ENCODE data around the gene FBXO9. TPM values are rescaled to one million over a fixed set of nuclear protein-coding genes. Genes with fewer than 3 reads are reported as not detected.

The FBXO9 gene
- polyA plus RNA-seq, 1 experiment = 83.5 TPM

DNA sequence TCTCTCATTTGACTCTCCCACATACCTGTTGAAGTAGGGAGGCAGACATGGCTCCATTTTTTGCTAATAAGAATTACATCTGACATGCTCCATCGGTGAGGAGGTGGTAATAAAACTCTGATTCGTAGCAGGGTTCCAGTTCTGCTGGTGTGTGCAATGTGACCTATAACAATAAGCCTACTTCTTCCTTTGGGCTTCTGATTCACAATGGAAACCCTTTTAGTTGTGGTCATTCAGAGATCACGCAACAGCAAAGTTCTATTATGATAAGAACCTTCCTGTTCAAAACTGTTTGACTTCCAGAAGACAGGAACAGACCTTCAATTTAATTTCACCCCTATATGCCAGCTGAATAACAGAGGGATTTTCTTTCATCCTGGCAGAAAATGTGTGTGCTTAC is 38.7 kb upstream of the FBXO9 start:
- TF ChIP-seq, protein P1, sequence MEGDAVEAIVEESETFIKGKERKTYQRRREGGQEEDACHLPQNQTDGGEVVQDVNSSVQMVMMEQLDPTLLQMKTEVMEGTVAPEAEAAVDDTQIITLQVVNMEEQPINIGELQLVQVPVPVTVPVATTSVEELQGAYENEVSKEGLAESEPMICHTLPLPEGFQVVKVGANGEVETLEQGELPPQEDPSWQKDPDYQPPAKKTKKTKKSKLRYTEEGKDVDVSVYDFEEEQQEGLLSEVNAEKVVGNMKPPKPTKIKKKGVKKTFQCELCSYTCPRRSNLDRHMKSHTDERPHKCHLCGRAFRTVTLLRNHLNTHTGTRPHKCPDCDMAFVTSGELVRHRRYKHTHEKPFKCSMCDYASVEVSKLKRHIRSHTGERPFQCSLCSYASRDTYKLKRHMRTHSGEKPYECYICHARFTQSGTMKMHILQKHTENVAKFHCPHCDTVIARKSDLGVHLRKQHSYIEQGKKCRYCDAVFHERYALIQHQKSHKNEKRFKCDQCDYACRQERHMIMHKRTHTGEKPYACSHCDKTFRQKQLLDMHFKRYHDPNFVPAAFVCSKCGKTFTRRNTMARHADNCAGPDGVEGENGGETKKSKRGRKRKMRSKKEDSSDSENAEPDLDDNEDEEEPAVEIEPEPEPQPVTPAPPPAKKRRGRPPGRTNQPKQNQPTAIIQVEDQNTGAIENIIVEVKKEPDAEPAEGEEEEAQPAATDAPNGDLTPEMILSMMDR (IDR thresholded peaks at IDR 0.05; ENCODE audit: insufficient read depth, low read depth, low read length) = no peak
- Histone ChIP-seq H3K36me3 (ENCODE audit: control insufficient read depth, insufficient read depth, low read length) (peaks cover 2% of the 10 kb centered on the region), H3K27me3 (ENCODE audit: control insufficient read depth, insufficient read depth, low read length) (no peaks in the 10 kb centered on the region), H3K4me3 (ENCODE audit: low read depth, low read length) (no peak overlapping the region)
- CTCF ChIA-PET = interaction anchor here (0.8 kb wide), 1 partner anchor 30 kb away, joined by 3 read pairs; no protein-coding TSS in a partner anchor
- DNase-seq (ENCODE audit: low read depth) = no peak
- POLR2A ChIA-PET = no interaction called here

DNA sequence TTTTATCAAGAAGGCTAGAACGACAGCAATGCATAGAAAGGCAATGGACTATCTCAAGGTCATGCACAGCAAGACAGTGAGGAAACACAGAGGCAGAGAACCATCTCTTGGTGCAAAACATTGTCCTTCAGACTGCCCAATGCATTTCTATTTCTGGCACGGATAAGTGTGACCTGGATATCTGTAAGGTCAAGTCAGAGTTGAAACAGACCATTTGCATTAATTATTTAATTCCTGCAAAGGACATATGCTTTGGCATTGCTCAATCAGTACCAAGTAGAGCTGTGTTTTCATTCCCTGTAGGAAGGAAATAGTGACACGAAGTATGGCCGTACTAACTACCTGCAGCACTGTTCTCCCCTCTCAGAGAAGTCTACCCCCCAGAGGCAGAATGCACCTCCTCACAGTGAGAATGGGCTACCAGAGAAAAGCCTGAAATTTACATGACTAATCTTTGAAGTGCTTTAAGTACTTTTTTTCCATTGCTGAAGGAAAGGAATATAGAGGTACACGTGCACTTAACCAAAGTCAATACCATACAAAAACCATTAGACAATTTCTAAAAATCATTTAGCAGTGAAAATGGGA is 38.0 kb upstream of the FBXO9 start:
- peaks cover 2% of the 10 kb centered on the region for H3K36me3 ChIP-seq (ENCODE audit: control insufficient read depth, insufficient read depth, low read length)
- TF ChIP-seq, protein P1 (IDR thresholded peaks at IDR 0.05; ENCODE audit: insufficient read depth, low read depth, low read length) = no peak
- no peak overlapping the region for H3K4me3 ChIP-seq (ENCODE audit: low read depth, low read length)
- no peak for DNase-seq (ENCODE audit: low read depth)
- no peaks in the 10 kb centered on the region for H3K27me3 ChIP-seq (ENCODE audit: control insufficient read depth, insufficient read depth, low read length)
- POLR2A ChIA-PET = no interaction called here
- CTCF ChIA-PET = interaction anchor here (0.8 kb wide), 1 partner anchor 31 kb away, joined by 3 read pairs; no protein-coding TSS in a partner anchor

DNA sequence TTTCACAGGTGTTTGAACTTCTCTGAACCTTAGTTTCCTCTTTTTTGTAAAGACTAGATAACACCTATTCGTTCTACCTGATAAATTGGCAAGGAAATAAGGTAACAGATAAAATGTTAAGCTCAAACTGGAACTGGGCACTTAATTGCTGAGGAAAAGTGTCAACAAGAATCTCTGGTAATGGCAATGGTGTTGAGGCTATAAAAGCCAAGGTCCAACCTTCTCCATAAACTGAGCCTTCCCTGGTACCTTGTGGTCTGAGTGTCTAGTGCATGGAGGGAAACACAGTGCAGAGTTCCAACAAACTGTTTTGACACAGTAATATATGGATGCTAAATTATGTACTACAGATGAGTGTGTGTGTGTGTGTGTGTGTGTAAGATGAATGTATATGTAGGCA is 36.7 kb upstream of the FBXO9 start:
- Histone ChIP-seq H3K36me3 (ENCODE audit: control insufficient read depth, insufficient read depth, low read length) (peaks cover 2% of the 10 kb centered on the region), H3K27me3 (ENCODE audit: control insufficient read depth, insufficient read depth, low read length) (no peaks in the 10 kb centered on the region), H3K4me3 (ENCODE audit: low read depth, low read length) (no peak overlapping the region)
- DNase-seq (ENCODE audit: low read depth) = no peak
- ChIA-PET CTCF (interaction anchor here (1.4 to 3.8 kb wide), 2 partner anchors 14 to 33 kb away, joined by 4 to 12 read pairs; partner anchors contain the start of gene GSTA4), POLR2A (no interaction called here)
- TF ChIP-seq, protein P1 (IDR thresholded peaks at IDR 0.05; ENCODE audit: insufficient read depth, low read depth, low read length) = no peak

DNA sequence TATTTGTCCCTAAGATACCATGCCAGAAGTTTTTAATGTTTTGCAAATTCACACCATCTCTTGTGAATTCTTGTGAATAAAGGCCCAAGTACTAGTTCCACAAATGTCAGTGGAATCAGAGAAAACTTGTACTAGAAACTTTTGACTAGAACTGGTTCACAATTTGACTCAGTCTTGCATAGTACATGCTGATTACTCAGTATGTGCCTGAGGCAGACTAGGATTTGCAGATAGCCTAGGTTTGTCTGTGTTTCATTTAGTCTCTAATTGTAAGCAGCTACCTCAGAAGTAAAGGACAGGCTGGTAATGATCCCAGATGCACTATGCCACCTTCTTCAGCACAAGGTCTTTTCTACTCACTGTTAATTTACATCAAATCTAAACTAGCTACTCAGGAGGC is 35.9 kb upstream of the FBXO9 start:
- H3K27me3 ChIP-seq (ENCODE audit: control insufficient read depth, insufficient read depth, low read length) = no peaks in the 10 kb centered on the region
- TF ChIP-seq, protein P1 (IDR thresholded peaks at IDR 0.05; ENCODE audit: insufficient read depth, low read depth, low read length) = no peak
- peaks cover 2% of the 10 kb centered on the region for H3K36me3 ChIP-seq (ENCODE audit: control insufficient read depth, insufficient read depth, low read length)
- H3K4me3 ChIP-seq (ENCODE audit: low read depth, low read length) = no peak overlapping the region
- ChIA-PET CTCF (interaction anchor here (0.6 to 3.8 kb wide), 4 partner anchors 10 to 147 kb away, joined by 3 to 12 read pairs (median 4); partner anchors contain the start of gene GSTA4), POLR2A (no interaction called here)
- no peak for DNase-seq (ENCODE audit: low read depth)

DNA sequence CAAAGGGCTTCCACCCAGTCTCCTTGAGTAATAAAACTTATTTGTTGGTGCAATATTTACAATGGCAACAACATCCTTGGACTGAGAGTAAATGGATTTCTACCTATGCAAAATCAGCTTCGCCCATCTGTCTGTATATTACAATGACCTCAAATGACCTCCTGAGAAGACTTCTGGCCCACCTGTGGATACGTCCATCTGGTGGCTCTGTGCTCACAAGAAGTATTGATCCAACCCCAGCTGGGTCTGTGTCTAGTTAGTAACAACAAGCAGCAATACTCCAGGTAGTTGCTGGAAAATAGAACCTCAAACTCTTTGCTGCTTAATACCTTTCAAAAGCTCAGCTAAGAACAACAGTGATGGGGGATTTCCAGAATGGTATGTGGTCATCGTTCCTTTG is 35.4 kb upstream of the FBXO9 start:
- POLR2A ChIA-PET = no interaction called here
- TF ChIP-seq, protein P1 (IDR thresholded peaks at IDR 0.05; ENCODE audit: insufficient read depth, low read depth, low read length) = no peak
- DNase-seq (ENCODE audit: low read depth) = no peak
- Histone ChIP-seq H3K27me3 (ENCODE audit: control insufficient read depth, insufficient read depth, low read length) (no peaks in the 10 kb centered on the region), H3K36me3 (ENCODE audit: control insufficient read depth, insufficient read depth, low read length) (peaks cover 3% of the 10 kb centered on the region), H3K4me3 (ENCODE audit: low read depth, low read length) (no peak overlapping the region)
- CTCF ChIA-PET = interaction anchor here (0.6 to 3.8 kb wide), 5 partner anchors 9 to 147 kb away, joined by 3 to 12 read pairs (median 4); partner anchors contain the start of gene GSTA4
